ENCODE results near the gene BEND3.

BEND3 gene

DNA sequence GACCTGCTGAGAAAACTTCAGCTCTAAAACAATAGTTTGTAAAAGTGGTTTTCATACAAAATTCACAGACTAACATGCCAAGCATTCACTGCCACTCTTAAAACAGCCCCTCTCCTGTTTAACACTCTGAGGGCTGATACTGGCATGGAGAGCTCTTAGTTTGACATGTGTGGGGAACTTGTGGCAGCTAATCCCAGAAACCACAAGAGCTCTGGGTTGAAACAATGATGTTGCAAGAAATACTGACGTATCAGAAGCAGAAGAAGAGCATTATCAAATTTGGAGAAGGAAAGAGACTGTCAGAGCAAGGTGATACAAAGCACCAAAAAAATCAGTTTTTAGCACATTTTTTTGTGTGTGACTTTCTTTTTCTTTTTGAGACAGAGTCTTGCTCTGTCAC is 5.1 kb downstream of the BEND3 start:
- TF ChIP-seq, protein P1, sequence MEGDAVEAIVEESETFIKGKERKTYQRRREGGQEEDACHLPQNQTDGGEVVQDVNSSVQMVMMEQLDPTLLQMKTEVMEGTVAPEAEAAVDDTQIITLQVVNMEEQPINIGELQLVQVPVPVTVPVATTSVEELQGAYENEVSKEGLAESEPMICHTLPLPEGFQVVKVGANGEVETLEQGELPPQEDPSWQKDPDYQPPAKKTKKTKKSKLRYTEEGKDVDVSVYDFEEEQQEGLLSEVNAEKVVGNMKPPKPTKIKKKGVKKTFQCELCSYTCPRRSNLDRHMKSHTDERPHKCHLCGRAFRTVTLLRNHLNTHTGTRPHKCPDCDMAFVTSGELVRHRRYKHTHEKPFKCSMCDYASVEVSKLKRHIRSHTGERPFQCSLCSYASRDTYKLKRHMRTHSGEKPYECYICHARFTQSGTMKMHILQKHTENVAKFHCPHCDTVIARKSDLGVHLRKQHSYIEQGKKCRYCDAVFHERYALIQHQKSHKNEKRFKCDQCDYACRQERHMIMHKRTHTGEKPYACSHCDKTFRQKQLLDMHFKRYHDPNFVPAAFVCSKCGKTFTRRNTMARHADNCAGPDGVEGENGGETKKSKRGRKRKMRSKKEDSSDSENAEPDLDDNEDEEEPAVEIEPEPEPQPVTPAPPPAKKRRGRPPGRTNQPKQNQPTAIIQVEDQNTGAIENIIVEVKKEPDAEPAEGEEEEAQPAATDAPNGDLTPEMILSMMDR (IDR thresholded peaks at IDR 0.05; ENCODE audit: low read depth, low read length): no peak
- DNase-seq (ENCODE audit: extremely low read depth, low read depth): no peak

GRCh38 chr6:107108201-107108890 is 7.0 kb downstream of the BEND3 start:
- DNase-seq (ENCODE audit: extremely low read depth, low read depth): no peak
- TF ChIP-seq, protein P1 (IDR thresholded peaks at IDR 0.05; ENCODE audit: low read depth, low read length): no peak

- DNase-seq (ENCODE audit: extremely low read depth, low read depth): no peak
- TF ChIP-seq, protein P1 (IDR thresholded peaks at IDR 0.05; ENCODE audit: low read depth, low read length): no peak
These were observed 7.5 kb downstream of the BEND3 start for GRCh38 chr6:107107791-107108190.

DNA sequence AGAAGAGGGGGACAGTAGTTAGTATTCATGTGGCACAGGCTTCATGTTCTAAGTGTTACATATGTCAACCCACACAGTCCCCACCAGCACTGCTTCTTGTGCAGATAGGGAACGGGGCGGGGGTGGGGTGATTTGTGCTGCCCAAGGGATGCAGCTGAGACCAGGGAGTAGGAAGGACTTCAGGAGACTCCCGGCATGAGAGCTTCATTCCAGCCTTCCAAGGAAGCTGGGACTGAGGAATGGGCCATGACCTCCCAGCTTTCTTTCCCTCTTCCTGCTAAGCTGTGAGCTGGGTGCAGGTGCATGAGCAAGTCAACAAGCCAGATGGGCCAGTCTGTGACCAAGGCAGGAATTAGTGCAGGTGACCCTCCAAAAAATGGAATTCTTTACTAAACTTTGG is 9.2 kb downstream of the BEND3 start:
- TF ChIP-seq, protein P1 (IDR thresholded peaks at IDR 0.05; ENCODE audit: low read depth, low read length): no peak
- no peak for DNase-seq (ENCODE audit: extremely low read depth, low read depth)

- no peak for DNase-seq (ENCODE audit: extremely low read depth, low read depth)
- TF ChIP-seq, protein P1 (IDR thresholded peaks at IDR 0.05; ENCODE audit: low read depth, low read length): no peak
These were observed 9.7 kb downstream of the BEND3 start for GRCh38 chr6:107105511-107106116.

- TF ChIP-seq, protein P1 (IDR thresholded peaks at IDR 0.05; ENCODE audit: low read depth, low read length): no peak
- no peak for DNase-seq (ENCODE audit: extremely low read depth, low read depth)
These were observed 12.2 kb downstream of the BEND3 start for GRCh38 chr6:107103082-107103481.

- DNase-seq (ENCODE audit: extremely low read depth, low read depth): no peak
- TF ChIP-seq, protein P1 (IDR thresholded peaks at IDR 0.05; ENCODE audit: low read depth, low read length): no peak
These were observed 12.9 kb downstream of the BEND3 start for GRCh38 chr6:107102414-107102805.

All from AG09319 (cell line).